Upper lobe of left lung (tissue), 6 donors: ENCODE measurements around the gene GALNT13. TPM values are rescaled to one million over a fixed set of nuclear protein-coding genes. Genes with fewer than 3 reads are reported as not detected.

Source experiments
- ATAC-seq, 2 donors: fragments of 200-7000 bp; cut with Tn5 transposase; one replicate each; pipeline ENCODE4 v1.9.1; 2022; ENCODE audit warnings: mild to moderate bottlenecking in 2 of 2, moderate library complexity in 2 of 2; ENCODE audit not compliant: low FRiP score in 2 of 2
- DNase-seq, 2 donors: peaks; one replicate each; pipeline ENCODE4 v3.0.0-alpha.2; 2019 to 2020
- H3K27ac ChIP-seq, 4 donors: fragments of 200-600 bp; sonication (generic); one replicate each; pipeline ENCODE4 v1.5.1; 2016 to 2019
- H3K27me3 ChIP-seq, 4 donors: fragments of 200-600 bp; sonication (generic); one replicate each; pipeline ENCODE4 v1.5.1; 2017 to 2019
- H3K36me3 ChIP-seq, 4 donors: fragments of 200-600 bp; sonication (generic); one replicate each; pipeline ENCODE4 v1.5.1; 2016 to 2019
- H3K4me1 ChIP-seq, 4 donors: fragments of 200-600 bp; sonication (generic); one replicate each; pipeline ENCODE4 v1.5.1; 2018 to 2019
- H3K4me3 ChIP-seq, 4 donors: fragments of 200-600 bp; sonication (generic); one replicate each; pipeline ENCODE4 v1.5.1; 2017 to 2019; ENCODE audit warnings: mild to moderate bottlenecking in 2 of 4, moderate library complexity in 1 of 4
- H3K9me3 ChIP-seq, 4 donors: fragments of 200-600 bp; sonication (generic); one replicate each; pipeline ENCODE4 v1.5.1; 2018 to 2019
- EP300 ChIP-seq, 4 donors: sonication (generic); formaldehyde crosslinking; IDR thresholded peaks; one replicate each; pipeline ENCODE4 v1.5.1; 2017; ENCODE audit warnings: antibody characterized with exemption in 4 of 4, control low read depth in 2 of 4
- POLR2A ChIP-seq, 4 donors: fragments of 450-650 bp; IDR thresholded peaks; one replicate each; pipeline ENCODE4 v1.5.1; 2016 to 2017; ENCODE audit warnings: antibody characterized with exemption in 4 of 4, mild to moderate bottlenecking in 2 of 4
- POLR2AphosphoS5 ChIP-seq, 2 donors: sonication (generic); formaldehyde crosslinking; IDR thresholded peaks; one replicate each; pipeline ENCODE4 v1.5.1; 2017; ENCODE audit warnings: antibody characterized with exemption in 2 of 2
- WGBS, 2 donors: methylation state at CpG; one replicate each; pipeline ENCODE4 v1.1.5; 2017 to 2018; 5-methylcytosine and 5-hydroxymethylcytosine counted together
- total RNA-seq, 6 donors: library from RNA; depleted of rRNA in 4 of 6; stranded (reverse); fragments of >200 nt in 4 of 6; gene quantifications; one replicate each; pipeline versions ENCODE4 v1.1.0 to v1.2.1, GENCODE V29; 2016 to 2021
- TF ChIP-seq, protein P1 (sequence below), 6 experiments: fragments of 450-650 bp in 4 of 6; fragments of 200-600 bp in 2 of 6; sonication (generic) in 2 of 6; IDR thresholded peaks; one replicate each; pipeline ENCODE4 v1.5.1; 2016 to 2019; ENCODE audit warnings: antibody characterized with exemption in 6 of 6
- donor health status: DM: no; HTN: no; CAD: no; lungs with moderate emphysema.
- donor health status: DM: no; HTN: yes; CAD: no; lungs with severe emphysema.

GALNT13 gene
- total RNA-seq, 6 donors from 2014 or later: 1.6 to 4.1 (median 2.8) TPM

DNA sequence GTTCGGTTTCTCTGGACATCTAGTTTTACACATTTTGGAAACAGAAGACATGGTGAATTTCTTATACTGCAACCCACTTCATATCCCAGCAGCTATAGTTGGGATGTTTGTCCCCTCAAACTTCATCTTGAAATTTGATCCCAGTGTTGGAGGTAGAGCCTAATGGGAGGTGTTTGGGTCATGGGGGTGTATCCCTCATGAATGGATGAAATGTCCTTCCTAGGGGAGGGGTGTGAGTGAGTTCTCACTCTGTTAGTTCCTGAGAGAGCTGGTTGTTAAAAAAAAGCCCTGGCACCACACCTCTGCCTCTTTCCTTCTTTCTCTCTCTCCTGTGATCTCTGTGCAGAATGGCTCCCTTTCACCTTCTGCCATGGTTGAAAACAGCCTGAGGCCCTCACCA is 457.8 kb downstream of the GALNT13 start:
- Histone ChIP-seq H3K27ac (no peak overlapping the region), H3K36me3 (no peaks in the 10 kb centered on the region), H3K4me3 (no peak overlapping the region), H3K9me3 (no peaks in the 10 kb centered on the region), H3K27me3 (no peaks in the 10 kb centered on the region), H3K4me1 (no peaks in the 10 kb centered on the region)
- no peak for TF ChIP-seq POLR2A (IDR thresholded peaks at IDR 0.05)
- TF ChIP-seq EP300 (IDR thresholded peaks at IDR 0.05): no peak
- TF ChIP-seq POLR2AphosphoS5 (IDR thresholded peaks at IDR 0.05): no peak
- TF ChIP-seq, protein P1, sequence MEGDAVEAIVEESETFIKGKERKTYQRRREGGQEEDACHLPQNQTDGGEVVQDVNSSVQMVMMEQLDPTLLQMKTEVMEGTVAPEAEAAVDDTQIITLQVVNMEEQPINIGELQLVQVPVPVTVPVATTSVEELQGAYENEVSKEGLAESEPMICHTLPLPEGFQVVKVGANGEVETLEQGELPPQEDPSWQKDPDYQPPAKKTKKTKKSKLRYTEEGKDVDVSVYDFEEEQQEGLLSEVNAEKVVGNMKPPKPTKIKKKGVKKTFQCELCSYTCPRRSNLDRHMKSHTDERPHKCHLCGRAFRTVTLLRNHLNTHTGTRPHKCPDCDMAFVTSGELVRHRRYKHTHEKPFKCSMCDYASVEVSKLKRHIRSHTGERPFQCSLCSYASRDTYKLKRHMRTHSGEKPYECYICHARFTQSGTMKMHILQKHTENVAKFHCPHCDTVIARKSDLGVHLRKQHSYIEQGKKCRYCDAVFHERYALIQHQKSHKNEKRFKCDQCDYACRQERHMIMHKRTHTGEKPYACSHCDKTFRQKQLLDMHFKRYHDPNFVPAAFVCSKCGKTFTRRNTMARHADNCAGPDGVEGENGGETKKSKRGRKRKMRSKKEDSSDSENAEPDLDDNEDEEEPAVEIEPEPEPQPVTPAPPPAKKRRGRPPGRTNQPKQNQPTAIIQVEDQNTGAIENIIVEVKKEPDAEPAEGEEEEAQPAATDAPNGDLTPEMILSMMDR (IDR thresholded peaks at IDR 0.05): no peak
- ATAC-seq: no peak
- WGBS, 2 donors: 88 to 93% methylated on average over 1 of the region's 1 CpG
- no peak for DNase-seq

DNA sequence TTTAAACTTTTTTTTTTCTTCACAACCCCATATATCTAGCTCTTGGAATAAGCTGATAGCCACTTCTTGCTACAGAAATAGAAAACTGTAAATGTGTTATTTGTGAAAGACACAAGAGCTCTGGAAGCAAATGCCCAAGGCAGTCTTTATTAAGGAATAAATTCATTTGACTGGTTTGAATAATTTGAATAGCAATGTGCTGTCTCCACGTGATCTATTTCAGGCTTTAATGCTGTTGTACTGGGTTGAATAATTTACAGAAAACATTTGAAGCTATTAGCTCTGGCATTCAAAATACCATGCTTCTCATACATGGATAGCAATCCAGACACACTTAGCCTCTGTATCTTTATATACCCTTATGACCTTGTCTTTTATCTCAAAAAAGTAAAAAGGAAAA is 460.1 kb downstream of the GALNT13 start:
- no peaks in the 10 kb centered on the region for H3K27me3 ChIP-seq
- 47 to 71% methylated on average over 1 of the region's 1 CpG for WGBS, 2 donors
- no peaks in the 10 kb centered on the region for H3K36me3 ChIP-seq
- no peak overlapping the region for H3K4me3 ChIP-seq
- no peak overlapping the region for H3K27ac ChIP-seq
- H3K9me3 ChIP-seq: no peaks in the 10 kb centered on the region
- H3K4me1 ChIP-seq: no peaks in the 10 kb centered on the region
- DNase-seq: no peak
- no peak for ATAC-seq
- TF ChIP-seq EP300 (IDR thresholded peaks at IDR 0.05): no peak
- TF ChIP-seq POLR2A (IDR thresholded peaks at IDR 0.05): no peak
- TF ChIP-seq POLR2AphosphoS5 (IDR thresholded peaks at IDR 0.05): no peak
- TF ChIP-seq, protein P1 (IDR thresholded peaks at IDR 0.05): no peak

DNA sequence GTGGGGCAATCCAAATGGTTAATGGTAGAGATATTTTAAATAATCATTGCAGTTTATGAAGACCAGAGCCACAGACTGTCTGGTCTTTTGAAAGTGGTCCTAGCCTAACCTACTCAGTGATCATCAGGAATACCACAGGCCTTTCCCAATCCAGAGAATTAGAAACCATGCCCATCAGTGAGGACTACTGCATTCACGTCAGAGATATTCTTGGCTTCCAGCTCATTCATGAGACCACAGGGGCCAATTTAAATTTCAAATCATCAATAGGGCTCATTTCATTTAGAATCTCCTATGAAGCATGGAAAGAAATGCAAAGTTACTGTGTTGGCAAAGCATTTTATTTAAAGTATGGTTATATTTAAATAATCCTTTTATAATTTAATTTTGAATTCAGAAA is 464.5 kb downstream of the GALNT13 start:
- TF ChIP-seq EP300 (IDR thresholded peaks at IDR 0.05) (no peak), POLR2AphosphoS5 (IDR thresholded peaks at IDR 0.05) (no peak), POLR2A (IDR thresholded peaks at IDR 0.05) (no peak)
- TF ChIP-seq, protein P1 (IDR thresholded peaks at IDR 0.05): no peak
- Histone ChIP-seq H3K9me3 (no peaks in the 10 kb centered on the region), H3K27me3 (no peaks in the 10 kb centered on the region), H3K4me3 (no peak overlapping the region), H3K4me1 (no peaks in the 10 kb centered on the region), H3K27ac (no peak overlapping the region), H3K36me3 (no peaks in the 10 kb centered on the region)
- no peak for ATAC-seq
- DNase-seq: no peak
- 88 to 90% methylated on average over 1 of the region's 1 CpG for WGBS, 2 donors

DNA sequence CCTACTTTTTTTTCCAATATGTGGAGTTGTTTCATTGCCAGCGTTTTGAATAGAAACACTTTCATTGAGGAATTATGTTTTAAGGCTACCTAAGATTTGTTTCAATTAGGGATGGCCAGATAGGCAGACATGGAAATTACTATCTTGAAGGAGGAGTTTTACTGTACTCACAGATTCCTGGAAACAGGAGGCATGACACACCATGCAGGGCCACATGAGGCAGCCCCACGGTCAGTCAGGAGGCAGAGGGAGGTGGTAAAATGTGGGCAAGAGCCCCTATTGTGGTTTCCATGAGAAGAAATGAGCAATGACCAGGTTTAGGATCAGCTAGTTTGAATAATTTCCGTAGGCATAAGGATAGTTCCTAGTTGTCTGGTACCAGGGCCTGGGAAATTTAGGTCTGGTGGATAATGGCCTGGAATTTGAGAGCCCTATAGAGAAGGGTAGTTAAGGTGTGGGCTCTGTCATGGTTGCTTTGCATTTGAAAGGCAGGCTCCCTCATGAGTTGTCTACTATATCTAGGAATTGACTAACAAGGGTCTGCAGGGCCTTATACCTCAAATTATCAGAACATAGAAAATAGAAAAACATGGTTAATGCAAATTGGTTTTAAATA is 466.7 kb downstream of the GALNT13 start:
- DNase-seq (no peak), ATAC-seq (no peak)
- H3K27ac ChIP-seq: no peak overlapping the region
- H3K36me3 ChIP-seq: no peaks in the 10 kb centered on the region
- H3K9me3 ChIP-seq: no peaks in the 10 kb centered on the region
- TF ChIP-seq, protein P1 (IDR thresholded peaks at IDR 0.05): no peak
- TF ChIP-seq POLR2AphosphoS5 (IDR thresholded peaks at IDR 0.05) (no peak), POLR2A (IDR thresholded peaks at IDR 0.05) (no peak), EP300 (IDR thresholded peaks at IDR 0.05) (no peak)
- no peak overlapping the region for H3K4me3 ChIP-seq
- 55 to 89% methylated on average over 2 to 3 of the region's 3 CpGs for WGBS, 2 donors
- no peaks in the 10 kb centered on the region for H3K4me1 ChIP-seq
- H3K27me3 ChIP-seq: no peaks in the 10 kb centered on the region

DNA sequence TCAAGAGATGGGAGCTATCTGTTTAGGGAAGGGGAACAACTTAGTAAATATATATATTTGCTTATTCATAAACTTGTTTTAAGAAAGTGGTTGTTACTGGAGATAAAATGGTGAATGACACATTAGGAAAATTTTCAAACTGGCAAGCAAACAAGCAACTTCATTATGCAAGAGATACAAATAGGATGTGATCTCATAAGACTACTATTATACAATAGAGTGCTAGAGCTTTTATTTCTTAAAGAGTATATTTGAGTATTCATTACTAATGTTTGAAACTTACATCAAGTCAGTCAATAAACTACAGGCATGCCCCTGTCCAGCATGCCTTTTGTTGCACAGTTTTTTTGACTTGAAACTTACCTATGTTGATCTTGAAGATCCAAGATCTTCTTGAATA is 471.6 kb downstream of the GALNT13 start:
- TF ChIP-seq POLR2A (IDR thresholded peaks at IDR 0.05): no peak
- no peak for TF ChIP-seq EP300 (IDR thresholded peaks at IDR 0.05)
- Histone ChIP-seq H3K27me3 (no peaks in the 10 kb centered on the region), H3K36me3 (no peaks in the 10 kb centered on the region), H3K4me1 (no peaks in the 10 kb centered on the region), H3K27ac (no peak overlapping the region), H3K4me3 (no peak overlapping the region), H3K9me3 (no peaks in the 10 kb centered on the region)
- DNase-seq (no peak), ATAC-seq (no peak)
